SJSA1 (cell line): Measurements from ENCODE around the gene MYT1. TPM values are rescaled to one million over a fixed set of nuclear protein-coding genes. Genes with fewer than 3 reads are reported as not detected.
"Not testable (repeated sequence)": the region's sequence is repeated elsewhere in the genome, so short reads cannot be mapped to it uniquely, and the experiment has no call there.

Source experiments
- DNase-seq, 2 experiments: peaks; one replicate each; pipeline ENCODE4 v3.0.0-alpha.2; 2015 to 2020; ENCODE audit warnings: low spot score in 2 of 2, low read depth in 1 of 2
- H3K27ac ChIP-seq: fragments of 250-450 bp; sonication (Bioruptor Pico); 2 replicates; pipeline ENCODE4 v1.5.1; 2020; ENCODE audit warnings: mild to moderate bottlenecking, moderate library complexity
- H3K27me3 ChIP-seq: fragments of 250-450 bp; sonication (Bioruptor Pico); replicated peaks from 2 replicates; pipeline ENCODE4 v1.5.1; 2020; ENCODE audit warnings: mild to moderate bottlenecking, moderate library complexity
- H3K36me3 ChIP-seq: fragments of 250-450 bp; sonication (Bioruptor Pico); 2 replicates; pipeline ENCODE4 v1.5.1; 2020; ENCODE audit warnings: mild to moderate bottlenecking
- H3K4me1 ChIP-seq: fragments of 250-450 bp; sonication (Bioruptor Pico); replicated peaks from 2 replicates; pipeline ENCODE4 v1.6.1; 2021; ENCODE audit warnings: mild to moderate bottlenecking
- H3K4me3 ChIP-seq: fragments of 250-450 bp; sonication (Bioruptor Pico); 2 replicates; pipeline ENCODE4 v1.5.1; 2020; ENCODE audit warnings: mild to moderate bottlenecking
- H3K9me3 ChIP-seq: fragments of 250-450 bp; sonication (Bioruptor Pico); replicated peaks from 2 replicates; pipeline ENCODE4 v1.5.1; 2020; ENCODE audit warnings: mild to moderate bottlenecking
- total RNA-seq: library from RNA; depleted of rRNA; stranded (reverse); fragments of >200 nt; shearing (Covaris generic); gene quantifications from 2 replicates; pipeline ENCODE4 v1.2.3, GENCODE V29; 2014

The MYT1 gene
- total RNA-seq, 1 experiment from 2014 or later, result not detected

- H3K4me3 ChIP-seq, result no peak overlapping the region
- H3K4me1 ChIP-seq, result no peaks in the 10 kb centered on the region
- H3K27me3 ChIP-seq, result no peaks in the 10 kb centered on the region
- no peak overlapping the region for H3K27ac ChIP-seq
- no peaks in the 10 kb centered on the region for H3K9me3 ChIP-seq
- no peaks in the 10 kb centered on the region for H3K36me3 ChIP-seq
- peak; percentile 33 to 65 for DNase-seq
These were observed 32.8 kb upstream of the MYT1 start for GRCh38 chr20:64131406-64131805.

- Histone ChIP-seq H3K4me3 (no peak overlapping the region), H3K27me3 (peaks cover 2% of the 10 kb centered on the region; the same call in 1 of the 2 replicates), H3K9me3 (no peaks in the 10 kb centered on the region), H3K4me1 (no peaks in the 10 kb centered on the region), H3K36me3 (no peaks in the 10 kb centered on the region), H3K27ac (no peak overlapping the region)
- peak in 1 of 2 experiments; percentile 39 for DNase-seq
These were observed 30.3 kb upstream of the MYT1 start for GRCh38 chr20:64133951-64134407.

DNA sequence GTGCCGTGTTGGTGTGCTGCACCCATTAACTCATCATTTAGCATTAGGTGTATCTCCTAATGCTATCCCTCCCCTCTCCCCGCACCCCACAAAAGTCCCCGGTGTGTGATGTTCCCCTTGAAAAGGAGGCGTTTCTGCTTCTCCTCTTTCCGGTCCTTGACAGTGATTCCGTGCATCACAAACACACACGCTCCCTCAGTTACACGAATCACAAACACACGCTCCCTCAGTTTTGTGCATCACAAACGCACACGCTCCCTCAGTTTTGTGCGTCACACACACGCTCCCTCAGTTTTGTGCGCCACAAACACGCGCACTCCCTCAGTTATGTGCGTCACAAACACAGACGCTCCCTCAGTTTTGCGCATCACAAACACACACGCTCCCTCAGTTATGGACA is 29.5 kb upstream of the MYT1 start:
- H3K27me3 ChIP-seq, H3K36me3 ChIP-seq, H3K4me3 ChIP-seq, H3K4me1 ChIP-seq, H3K9me3 ChIP-seq, H3K27ac ChIP-seq: not testable (repeated sequence)
- peak in 1 of 2 experiments; percentile 13 for DNase-seq

- no peaks in the 10 kb centered on the region for H3K4me1 ChIP-seq
- no peak overlapping the region for H3K27ac ChIP-seq
- H3K27me3 ChIP-seq, result peaks cover 7% of the 10 kb centered on the region
- no peaks in the 10 kb centered on the region for H3K9me3 ChIP-seq
- no peak overlapping the region for H3K4me3 ChIP-seq
- peak in 1 of 2 experiments; percentile 26 for DNase-seq
- no peaks in the 10 kb centered on the region for H3K36me3 ChIP-seq
These were observed 28.1 kb upstream of the MYT1 start for GRCh38 chr20:64136004-64136710.

DNA sequence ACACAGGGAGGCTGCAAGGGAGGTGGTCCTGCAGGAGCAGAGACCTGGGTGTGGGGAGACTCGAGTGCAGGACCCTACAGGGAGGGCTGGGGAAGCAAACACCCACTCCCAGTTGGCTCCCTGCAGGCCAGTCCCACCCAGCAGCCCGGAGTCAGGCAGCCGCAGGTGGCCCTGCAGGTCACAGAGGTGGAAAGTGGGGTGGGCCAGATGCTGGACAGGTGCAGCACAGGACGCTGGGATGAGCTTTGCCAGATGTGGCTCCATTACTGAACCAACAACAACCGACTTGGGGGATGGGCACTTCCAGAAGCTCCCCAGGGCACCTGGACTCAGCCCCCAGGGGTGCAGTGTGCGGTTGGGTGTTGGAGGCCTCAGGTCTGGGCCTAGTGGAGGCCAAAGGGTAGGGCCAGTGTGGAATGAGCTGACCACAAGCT is 26.6 kb upstream of the MYT1 start:
- no peaks in the 10 kb centered on the region for H3K9me3 ChIP-seq
- H3K4me3 ChIP-seq, result no peak overlapping the region
- H3K27ac ChIP-seq, result no peak overlapping the region
- peaks cover 14% of the 10 kb centered on the region for H3K27me3 ChIP-seq
- H3K36me3 ChIP-seq, result no peaks in the 10 kb centered on the region
- H3K4me1 ChIP-seq, result no peaks in the 10 kb centered on the region
- DNase-seq, result peak in 1 of 2 experiments; percentile 36

DNA sequence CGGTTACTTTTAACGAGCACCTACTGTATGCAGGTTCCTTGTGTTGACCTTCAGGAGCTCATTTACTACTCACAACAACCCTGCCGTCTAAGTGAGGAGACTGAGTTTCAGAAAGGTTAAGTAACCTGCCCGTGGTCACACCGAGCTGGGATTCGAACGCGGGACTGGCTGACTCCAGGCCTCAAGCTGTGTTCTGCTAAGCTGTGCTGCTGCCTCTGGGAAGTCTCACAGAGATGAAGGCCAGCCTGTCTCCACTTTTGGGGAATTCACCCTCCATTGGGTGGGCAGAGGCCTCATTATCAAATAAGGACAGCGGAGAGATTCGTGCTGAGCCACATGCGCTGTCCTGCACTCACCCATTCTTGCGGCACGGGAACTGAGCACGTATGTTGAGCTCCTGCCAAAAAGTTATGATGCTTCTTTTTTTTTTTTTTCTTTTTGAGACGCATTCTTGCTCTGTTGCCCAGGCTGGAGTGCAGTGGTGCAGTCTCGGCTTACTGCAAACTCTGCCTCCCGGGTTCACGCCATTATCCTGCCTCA is 25.9 kb upstream of the MYT1 start:
- Histone ChIP-seq H3K4me1 (no peaks in the 10 kb centered on the region), H3K9me3 (no peaks in the 10 kb centered on the region), H3K27ac (no peak overlapping the region), H3K4me3 (no peak overlapping the region), H3K27me3 (peaks cover 15% of the 10 kb centered on the region), H3K36me3 (no peaks in the 10 kb centered on the region)
- peak in 1 of 2 experiments; percentile 31 for DNase-seq

GRCh38 chr20:64139199-64140060 is 24.8 kb upstream of the MYT1 start:
- H3K4me3 ChIP-seq, result no peak overlapping the region
- H3K27ac ChIP-seq, result no peak overlapping the region
- H3K36me3 ChIP-seq, result no peaks in the 10 kb centered on the region
- peak in 1 of 2 experiments; percentile 38 for DNase-seq
- peaks cover 15% of the 10 kb centered on the region for H3K27me3 ChIP-seq
- peaks cover 4% of the 10 kb centered on the region for H3K9me3 ChIP-seq
- H3K4me1 ChIP-seq, result no peaks in the 10 kb centered on the region

GRCh38 chr20:64140061-64140931 is 24.0 kb upstream of the MYT1 start:
- H3K27me3 ChIP-seq, result peaks cover 15% of the 10 kb centered on the region
- DNase-seq, result peak in 1 of 2 experiments; percentile 28
- H3K27ac ChIP-seq, result no peak overlapping the region
- peaks cover 9% of the 10 kb centered on the region for H3K9me3 ChIP-seq
- H3K4me1 ChIP-seq, result no peaks in the 10 kb centered on the region
- no peak overlapping the region for H3K4me3 ChIP-seq
- no peaks in the 10 kb centered on the region for H3K36me3 ChIP-seq

GRCh38 chr20:64140956-64141355 is 23.3 kb upstream of the MYT1 start:
- Histone ChIP-seq H3K4me3 (no peak overlapping the region), H3K36me3 (no peaks in the 10 kb centered on the region), H3K27me3 (peaks cover 15% of the 10 kb centered on the region), H3K4me1 (no peaks in the 10 kb centered on the region), H3K27ac (no peak overlapping the region), H3K9me3 (peaks cover 16% of the 10 kb centered on the region)
- DNase-seq, result peak in 1 of 2 experiments; percentile 32

DNA sequence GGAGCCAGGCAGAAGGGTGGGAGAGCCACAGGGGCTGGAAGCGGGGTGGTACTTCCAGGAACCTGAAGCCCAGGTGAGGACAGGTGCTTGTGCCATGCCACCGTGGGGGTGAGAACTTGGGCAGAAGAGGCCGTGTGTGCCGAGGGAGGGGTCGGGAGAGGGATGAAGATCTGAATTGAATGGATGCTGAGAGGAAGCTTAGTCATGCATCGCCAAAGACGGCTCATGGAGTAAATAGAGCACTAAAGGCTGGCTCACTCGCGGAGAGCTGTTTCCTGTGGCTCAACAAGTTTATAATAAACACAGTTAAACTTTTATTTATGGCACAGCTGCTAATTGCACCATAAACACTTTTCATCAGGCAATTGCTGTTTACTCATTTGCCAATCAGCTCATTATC is 21.7 kb upstream of the MYT1 start:
- Histone ChIP-seq H3K27ac (no peak overlapping the region), H3K27me3 (peaks cover 12% of the 10 kb centered on the region), H3K4me3 (no peak overlapping the region), H3K4me1 (no peaks in the 10 kb centered on the region), H3K9me3 (peaks cover 17% of the 10 kb centered on the region), H3K36me3 (no peaks in the 10 kb centered on the region)
- DNase-seq, result peak in 1 of 2 experiments; percentile 36

DNA sequence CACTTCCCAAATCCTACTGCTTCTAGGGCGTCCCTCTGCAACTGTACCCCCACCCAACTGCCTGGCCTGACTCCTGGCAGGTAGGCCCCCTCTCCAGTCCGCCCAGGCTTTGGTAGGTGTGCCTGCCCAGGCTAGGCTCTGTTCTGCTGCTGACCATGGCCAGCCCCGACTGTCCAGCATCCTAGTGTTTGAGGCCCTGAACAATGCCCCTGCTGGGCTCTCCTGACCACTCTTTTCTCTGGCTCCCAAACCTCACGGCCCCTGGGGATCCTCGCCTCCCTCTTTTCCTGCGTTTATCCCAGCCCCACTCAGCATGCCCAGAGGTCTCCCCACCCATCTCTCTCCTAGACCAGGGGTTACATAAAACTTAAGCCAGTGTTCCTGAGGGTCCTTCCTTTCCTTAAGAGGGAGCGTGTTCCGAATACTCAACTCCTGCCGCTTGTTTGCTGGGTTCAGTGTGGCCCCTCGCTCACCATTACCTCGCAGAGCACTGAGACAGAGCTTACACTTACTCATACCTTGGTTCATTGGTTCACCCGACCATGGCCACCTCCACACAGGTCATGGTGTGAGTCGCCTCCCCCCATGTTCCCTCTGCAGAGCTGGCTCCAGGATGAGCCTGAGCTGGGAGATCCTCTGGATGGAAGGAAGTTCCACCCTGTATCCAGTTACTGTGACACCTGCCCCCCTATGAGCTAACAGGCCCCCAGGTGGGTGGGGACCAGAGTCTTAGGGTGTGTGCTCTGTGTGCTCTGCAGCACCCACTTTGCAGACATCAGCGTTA is 21.0 kb upstream of the MYT1 start:
- H3K4me3 ChIP-seq, result no peak overlapping the region
- H3K4me1 ChIP-seq, result no peaks in the 10 kb centered on the region
- peaks cover 12% of the 10 kb centered on the region for H3K27me3 ChIP-seq
- no peaks in the 10 kb centered on the region for H3K36me3 ChIP-seq
- peak in 1 of 2 experiments; percentile 28 for DNase-seq
- peaks cover 17% of the 10 kb centered on the region for H3K9me3 ChIP-seq
- H3K27ac ChIP-seq, result no peak overlapping the region

DNA sequence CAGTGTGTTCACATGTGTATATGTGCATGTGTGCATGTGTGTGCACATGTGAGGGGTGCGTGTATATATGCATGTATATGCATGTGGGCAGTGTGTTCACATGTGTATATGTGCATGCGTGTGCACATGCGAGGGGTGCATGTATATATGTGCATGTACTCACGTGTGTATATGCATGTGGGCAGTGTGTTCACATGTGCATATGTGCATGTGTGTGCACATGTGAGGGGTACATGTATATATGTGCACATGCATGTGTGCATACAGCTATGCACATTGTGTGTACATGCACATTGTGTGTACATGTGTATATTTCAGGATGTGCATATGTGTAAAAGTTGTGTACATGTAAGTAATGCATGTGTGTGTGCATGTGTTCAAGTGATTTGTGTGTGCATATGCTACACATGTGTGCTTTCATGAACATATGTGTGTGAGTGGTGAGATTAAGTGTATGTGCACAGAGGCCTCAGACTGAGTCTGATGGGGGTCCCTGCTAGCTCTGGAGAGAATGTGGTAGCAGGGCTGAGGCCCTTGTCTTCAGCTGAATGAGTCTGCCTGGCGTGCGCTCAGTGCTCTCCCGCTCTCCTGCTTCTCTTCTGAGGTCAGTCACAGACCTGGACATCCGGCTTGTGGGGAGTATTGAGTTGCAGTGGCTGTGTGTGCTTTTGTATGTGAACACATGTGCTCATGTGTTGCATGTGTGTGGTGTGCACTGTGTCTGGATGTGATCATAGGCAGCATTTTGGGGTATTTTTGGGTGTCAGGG is 19.9 kb upstream of the MYT1 start:
- H3K4me1 ChIP-seq, result no peaks in the 10 kb centered on the region
- H3K4me3 ChIP-seq, result no peak overlapping the region
- H3K27me3 ChIP-seq, result peaks cover 12% of the 10 kb centered on the region
- H3K36me3 ChIP-seq, result no peaks in the 10 kb centered on the region
- peaks cover 17% of the 10 kb centered on the region for H3K9me3 ChIP-seq
- peak in 1 of 2 experiments; percentile 5 for DNase-seq
- no peak overlapping the region for H3K27ac ChIP-seq
